Fibroblast of skin of right quadriceps (primary cell): ENCODE data around the gene CHST11.
A peak's percentile ranks its signal among the peaks of the same experiment; 100 is the strongest.

Source experiments
- DNase-seq: peaks from one replicate; pipeline ENCODE4 v3.0.0-alpha.2; 2013

CHST11 gene

DNA sequence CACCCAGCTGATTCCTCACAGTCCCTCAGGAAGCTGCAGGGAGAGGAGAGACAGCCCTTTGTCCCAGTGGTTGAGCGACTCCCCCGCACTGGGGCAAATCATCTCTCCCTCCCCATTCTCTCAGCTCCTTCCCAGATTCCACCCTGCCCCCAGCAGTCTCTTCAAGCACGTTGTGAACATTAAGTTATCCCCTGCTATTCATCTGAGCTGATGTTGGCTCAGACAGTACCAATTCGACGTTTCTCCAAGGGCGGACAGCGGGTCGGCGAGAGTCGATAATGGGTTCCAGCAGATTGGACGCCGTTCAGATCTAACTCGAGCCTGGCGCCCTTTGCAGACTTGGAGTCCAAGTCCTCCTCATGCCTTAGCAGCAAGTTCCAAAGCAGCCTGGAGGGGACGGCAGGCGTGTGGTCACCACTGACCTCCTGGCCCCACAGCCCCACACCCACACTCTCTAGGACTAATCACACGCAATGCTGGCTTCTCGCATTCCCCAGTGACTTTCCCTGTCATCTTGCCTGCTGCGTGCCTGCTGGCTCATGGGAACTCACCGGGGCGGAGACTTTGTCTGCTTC, 245.9 kb downstream of the CHST11 start:
- DNase-seq: no peak

DNA sequence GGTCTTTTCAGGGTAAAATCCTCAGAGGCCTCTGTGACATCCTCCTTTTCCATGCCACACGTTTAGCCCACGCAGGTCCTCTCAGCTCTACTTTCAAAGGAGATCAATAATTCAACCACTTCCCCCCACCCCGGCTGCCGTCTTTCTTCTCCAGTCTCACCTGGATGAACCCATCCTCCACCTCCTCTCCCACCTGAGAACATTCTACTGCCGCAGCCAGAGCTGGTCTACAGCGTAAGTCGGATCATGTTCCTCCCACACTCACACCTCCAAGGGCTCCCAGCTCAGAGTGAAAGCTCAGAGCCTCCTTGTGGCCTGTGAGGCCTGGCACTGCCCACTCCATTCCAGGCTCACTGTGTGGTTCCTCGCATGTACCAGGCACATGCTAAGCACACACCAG, 246.6 kb downstream of the CHST11 start:
- DNase-seq: no peak

DNA sequence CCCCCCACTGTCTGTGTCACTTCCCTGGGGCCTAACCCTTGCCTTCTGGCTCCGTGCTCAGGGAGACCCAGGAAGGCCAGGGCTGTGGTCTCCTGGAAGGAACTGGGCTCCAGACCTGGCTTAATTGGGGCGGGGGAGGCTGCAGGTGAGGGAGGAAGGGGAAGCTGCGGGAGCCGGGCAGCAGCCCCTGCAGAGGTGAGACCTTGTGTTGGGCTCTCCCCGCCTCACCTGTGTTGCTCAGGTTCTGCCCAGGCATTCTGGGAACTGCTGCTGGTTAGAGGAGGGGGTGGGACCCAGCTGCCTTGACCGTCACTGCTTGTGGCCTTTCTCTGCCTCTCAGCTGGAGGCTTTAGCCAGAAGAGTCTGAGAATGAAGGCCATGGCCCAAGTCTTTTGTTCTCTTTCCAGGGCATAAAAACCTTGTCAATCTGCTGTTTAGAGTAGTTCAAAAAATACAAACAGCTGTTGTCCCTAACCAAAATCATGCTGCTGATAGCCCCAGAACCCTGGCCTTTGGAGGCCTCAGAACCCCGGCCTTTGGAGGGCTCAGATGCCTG, 247.6 kb downstream of the CHST11 start:
- DNase-seq: no peak

- DNase-seq: peak; percentile 28
Observed at GRCh38 chr12:104707194-104707593, 250.4 kb downstream of the CHST11 start.

DNA sequence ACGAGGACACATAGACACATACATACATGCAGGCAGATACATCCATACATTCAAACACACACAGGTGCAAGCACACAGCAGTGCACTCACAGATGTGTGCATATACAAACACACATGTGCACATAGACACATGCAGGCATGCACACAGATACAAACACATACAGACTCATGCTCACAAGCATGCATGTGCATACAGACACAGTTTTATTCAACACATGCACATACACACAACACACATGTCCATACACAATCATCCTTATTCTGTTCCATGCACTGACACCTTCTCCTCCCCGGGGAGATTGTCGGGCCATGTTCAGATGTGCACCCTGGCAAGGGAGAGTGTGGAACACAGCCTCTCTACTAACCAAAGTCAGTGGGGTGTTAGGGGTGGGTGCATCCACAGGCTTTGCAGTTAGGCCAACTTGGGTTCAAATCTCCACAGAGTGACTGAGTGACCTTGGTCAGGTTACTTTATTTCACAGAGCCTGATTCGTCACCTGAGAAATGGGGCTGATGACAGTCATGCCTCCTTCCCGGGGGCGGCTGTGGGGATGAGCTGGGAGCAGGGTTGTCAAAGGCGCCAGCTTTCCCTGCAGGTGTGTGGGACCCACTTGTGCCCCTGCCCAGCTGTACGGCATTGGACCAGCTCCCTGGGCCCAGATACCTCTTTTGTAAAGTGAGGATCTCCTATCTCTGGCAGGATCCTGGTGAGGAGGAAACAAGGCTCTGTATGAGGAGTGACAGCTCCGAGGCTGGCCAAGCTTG, 251.2 kb downstream of the CHST11 start:
- DNase-seq: no peak

DNA sequence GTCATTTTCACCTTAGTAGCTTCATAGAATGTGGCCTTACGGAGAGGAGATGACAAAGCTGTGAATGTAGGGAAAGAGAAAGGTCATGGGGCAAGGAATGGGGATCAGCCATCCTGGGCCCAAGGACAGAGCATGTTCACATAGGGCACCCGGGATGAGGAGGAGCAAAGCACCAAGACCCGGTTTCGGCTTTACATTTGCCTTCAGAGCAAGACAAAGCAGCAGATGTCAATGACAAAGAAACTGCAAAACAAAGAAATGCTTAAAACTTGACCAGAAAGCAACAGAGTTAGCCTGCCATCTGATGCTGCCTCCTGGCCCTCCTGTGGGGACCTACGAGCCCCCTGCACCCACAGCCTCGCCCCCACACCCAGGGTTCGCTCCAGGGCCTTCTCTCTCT, 252.1 kb downstream of the CHST11 start:
- DNase-seq: no peak

GRCh38 chr12:104709692-104710435, 253.1 kb downstream of the CHST11 start:
- peak; percentile 31 for DNase-seq

- DNase-seq: peak; percentile 87
Observed at GRCh38 chr12:104710940-104711689, 254.4 kb downstream of the CHST11 start.

GRCh38 chr12:104712477-104712876, 255.7 kb downstream of the CHST11 start:
- DNase-seq: peak; percentile 31

DNA sequence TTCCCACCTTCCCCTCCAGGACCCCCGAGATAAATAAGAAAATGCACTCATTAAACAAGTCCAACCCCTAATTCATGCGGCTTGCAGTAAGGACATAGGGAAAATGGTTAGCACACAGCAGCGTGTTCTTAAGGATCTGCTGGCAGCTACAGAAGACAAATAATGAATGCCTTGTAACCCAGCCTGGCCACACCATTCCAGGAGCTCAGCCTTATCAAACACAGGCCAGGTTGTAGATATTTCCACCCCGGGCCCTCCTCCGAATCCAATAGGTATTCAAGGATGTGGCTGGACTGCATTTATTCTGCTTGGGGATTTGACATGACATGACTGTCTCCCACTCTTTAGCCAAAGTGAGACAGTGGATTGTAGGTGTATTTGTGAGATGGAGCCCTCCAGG, 256.2 kb downstream of the CHST11 start:
- DNase-seq: no peak

- no peak for DNase-seq
Observed at GRCh38 chr12:104713444-104713843, 256.7 kb downstream of the CHST11 start.

GRCh38 chr12:104714369-104714768, 257.6 kb downstream of the CHST11 start:
- no peak for DNase-seq

DNA sequence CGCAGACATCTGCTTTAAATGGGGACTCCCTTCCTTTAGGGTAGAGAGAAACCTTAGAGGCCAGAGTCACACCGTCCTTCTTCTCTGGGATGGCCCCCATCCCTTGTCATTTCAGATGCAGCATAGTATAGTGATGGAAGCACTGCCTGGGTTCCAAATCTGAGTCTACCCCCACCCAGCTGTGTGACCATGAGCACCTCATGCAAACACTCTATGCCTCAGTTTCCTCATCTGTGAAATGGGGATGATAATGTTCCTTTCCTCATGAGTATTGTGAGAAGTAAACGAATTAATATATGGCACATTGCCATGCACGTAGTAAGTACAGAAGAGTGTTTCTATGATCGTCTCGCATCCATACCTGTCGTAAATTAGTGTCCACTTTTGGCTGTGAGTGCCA, 259.4 kb downstream of the CHST11 start:
- DNase-seq: no peak

GRCh38 chr12:104718304-104718929, 261.7 kb downstream of the CHST11 start:
- DNase-seq: peak; percentile 34

GRCh38 chr12:104719700-104720338, 263.1 kb downstream of the CHST11 start:
- DNase-seq: no peak

DNA sequence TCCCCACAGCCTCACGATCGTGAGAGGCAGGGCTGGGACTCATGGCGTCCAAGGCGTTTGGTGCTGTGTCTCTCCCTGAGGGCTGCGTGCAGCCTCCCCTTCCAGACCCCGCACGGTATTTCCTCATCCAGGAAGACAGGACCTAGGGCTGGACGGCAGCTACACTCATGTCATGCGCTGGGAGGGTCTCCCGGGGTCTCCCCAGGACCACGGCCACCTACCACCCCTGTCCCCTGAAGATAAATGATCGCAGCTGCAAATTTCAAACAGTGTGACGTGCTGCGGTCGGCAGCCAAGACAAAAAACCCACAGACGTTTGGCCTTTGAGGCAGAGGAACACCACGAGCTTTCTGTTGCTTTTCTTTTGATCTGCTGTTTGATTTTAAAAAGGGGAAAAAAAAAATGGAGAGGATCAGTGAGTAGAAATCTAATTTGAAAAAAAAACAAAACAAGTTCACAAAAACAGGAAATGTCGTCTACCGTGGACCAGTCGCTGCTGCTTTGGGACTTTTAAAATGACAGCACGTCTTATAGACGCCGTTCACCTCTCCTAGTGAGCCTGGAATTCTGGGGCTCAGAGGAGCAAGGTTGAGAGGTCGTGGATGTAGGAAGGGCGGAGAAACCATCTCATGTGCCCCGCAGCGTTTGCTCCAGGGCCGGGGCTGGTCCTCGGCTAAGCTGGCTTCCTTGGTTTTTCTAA, 263.7 kb downstream of the CHST11 start:
- DNase-seq: peak; percentile 48

GRCh38 chr12:104721039-104721405, 264.3 kb downstream of the CHST11 start:
- no peak for DNase-seq

DNA sequence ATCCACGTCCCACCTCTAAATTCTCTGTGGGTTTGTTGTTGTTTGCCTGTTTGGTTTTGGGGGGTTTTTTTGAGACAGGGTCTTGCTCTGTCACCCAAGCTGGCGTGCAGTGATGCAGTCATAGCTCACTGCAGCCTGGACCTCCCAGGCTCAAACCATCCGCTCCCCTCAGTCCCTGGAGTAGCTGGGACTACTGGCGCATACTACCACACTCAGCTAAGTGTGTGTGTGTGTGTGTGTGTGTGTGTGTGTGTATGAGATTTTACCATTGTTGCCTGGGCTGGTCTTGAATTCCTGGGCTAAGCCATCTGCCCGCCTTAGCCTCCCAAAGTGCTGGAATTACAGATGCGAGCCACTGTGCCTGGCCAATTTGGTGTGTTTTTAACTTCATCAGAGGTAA, 265.2 kb downstream of the CHST11 start:
- DNase-seq: no peak

GRCh38 chr12:104722601-104723534, 266.1 kb downstream of the CHST11 start:
- DNase-seq: no peak

- no peak for DNase-seq
Observed at GRCh38 chr12:104723895-104724294, 267.1 kb downstream of the CHST11 start.
